ENCODE results near the gene PYM1.

PYM1 gene

GRCh38 chr12:55912908-55913307 is 14.8 kb downstream of the PYM1 start:
- TF ChIP-seq CTCF (IDR thresholded peaks at IDR 0.05; ENCODE audit: low read depth, low read length, missing control alignments), result no peak
- DNase-seq (ENCODE audit: low read depth), result no peak
- H3K4me3 ChIP-seq (ENCODE audit: low read depth, low read length), result no peak overlapping the region

- no peak for TF ChIP-seq CTCF (IDR thresholded peaks at IDR 0.05; ENCODE audit: low read depth, low read length, missing control alignments)
- H3K4me3 ChIP-seq (ENCODE audit: low read depth, low read length), result no peak overlapping the region
- DNase-seq (ENCODE audit: low read depth), result no peak
These were observed 18.2 kb downstream of the PYM1 start for GRCh38 chr12:55909513-55909884.

GRCh38 chr12:55908726-55909512 is 18.8 kb downstream of the PYM1 start:
- H3K4me3 ChIP-seq (ENCODE audit: low read depth, low read length), result no peak overlapping the region
- no peak for DNase-seq (ENCODE audit: low read depth)
- TF ChIP-seq CTCF (IDR thresholded peaks at IDR 0.05; ENCODE audit: low read depth, low read length, missing control alignments), result no peak

GRCh38 chr12:55906056-55906455 is 21.6 kb downstream of the PYM1 start:
- no peak for DNase-seq (ENCODE audit: low read depth)
- H3K4me3 ChIP-seq (ENCODE audit: low read depth, low read length), result no peak overlapping the region
- TF ChIP-seq CTCF (IDR thresholded peaks at IDR 0.05; ENCODE audit: low read depth, low read length, missing control alignments), result no peak

GRCh38 chr12:55901881-55902490 is 25.7 kb downstream of the PYM1 start:
- no peak overlapping the region for H3K4me3 ChIP-seq (ENCODE audit: low read depth, low read length)
- no peak for DNase-seq (ENCODE audit: low read depth)
- TF ChIP-seq CTCF (IDR thresholded peaks at IDR 0.05; ENCODE audit: low read depth, low read length, missing control alignments), result no peak

GRCh38 chr12:55899082-55899481 is 28.6 kb downstream of the PYM1 start:
- H3K4me3 ChIP-seq (ENCODE audit: low read depth, low read length), result no peak overlapping the region
- TF ChIP-seq CTCF (IDR thresholded peaks at IDR 0.05; ENCODE audit: low read depth, low read length, missing control alignments), result no peak
- DNase-seq (ENCODE audit: low read depth), result no peak

GRCh38 chr12:55893723-55894122 is 34.0 kb downstream of the PYM1 start:
- no peak for TF ChIP-seq CTCF (IDR thresholded peaks at IDR 0.05; ENCODE audit: low read depth, low read length, missing control alignments)
- H3K4me3 ChIP-seq (ENCODE audit: low read depth, low read length), result no peak overlapping the region
- no peak for DNase-seq (ENCODE audit: low read depth)

Data from GM12864 (cell line).